Chondrocyte (in vitro differentiated cells): Measurements from ENCODE around the gene TMEM164. TPM values are rescaled to one million over a fixed set of nuclear protein-coding genes. Genes with fewer than 3 reads are reported as not detected.
"Not testable (repeated sequence)": the region's sequence is repeated elsewhere in the genome, so short reads cannot be mapped to it uniquely, and the experiment has no call there.

Source experiments
- DNase-seq: peaks from one replicate; pipeline ENCODE4 v3.0.0; 2021; ENCODE audit warnings: mixed read lengths, low spot score
- H3K27ac Mint-ChIP-seq: one replicate; pipeline ENCODE4 v1.8.0; 2021; ENCODE audit warnings: mild to moderate bottlenecking, moderate library complexity, mixed read lengths; ENCODE audit not compliant: unreplicated experiment
- H3K27me3 Mint-ChIP-seq: 2 replicates; pipeline ENCODE4 v1.8.0; 2021; ENCODE audit warnings: low read depth, mixed read lengths
- H3K36me3 Mint-ChIP-seq: 2 replicates; pipeline ENCODE4 v1.8.0; 2021; ENCODE audit warnings: low read depth, mixed read lengths
- H3K4me1 Mint-ChIP-seq: 2 replicates; pipeline ENCODE4 v1.8.0; 2021; ENCODE audit warnings: low read depth, mild to moderate bottlenecking, mixed read lengths
- H3K4me3 Mint-ChIP-seq: one replicate; pipeline ENCODE4 v1.8.0; 2021; ENCODE audit warnings: mild to moderate bottlenecking, moderate library complexity, mixed read lengths; ENCODE audit not compliant: unreplicated experiment
- H3K9me3 Mint-ChIP-seq: 2 replicates; pipeline ENCODE4 v1.8.0; 2021; ENCODE audit warnings: low read depth, mixed read lengths
- CTCF ChIP-seq: fragments of 200-600 bp; sonication (generic); IDR thresholded peaks from 2 replicates; pipeline ENCODE4 v1.5.0; 2021; ENCODE audit warnings: antibody characterized with exemption, mild to moderate bottlenecking, moderate library complexity
- total RNA-seq: library from RNA; stranded (reverse); gene quantifications from 3 replicates; pipeline ENCODE4 v1.2.1, GENCODE V29; 2021

Gene TMEM164
- total RNA-seq, 1 donor from 2014 or later, result 11.8 TPM

- H3K27me3 Mint-ChIP-seq, result peaks cover 36% of the 10 kb centered on the region
- H3K9me3 Mint-ChIP-seq, result no peaks in the 10 kb centered on the region
- no peak overlapping the region for H3K27ac Mint-ChIP-seq
- no peak for DNase-seq
- H3K36me3 Mint-ChIP-seq, result no peaks in the 10 kb centered on the region
- no peak overlapping the region for H3K4me3 Mint-ChIP-seq
- H3K4me1 Mint-ChIP-seq, result no peaks in the 10 kb centered on the region
- no peak for TF ChIP-seq CTCF
Observed at GRCh38 chrX:109964390-109964789, 38.5 kb upstream of the TMEM164 start.

- Mint-ChIP-seq H3K4me1 (no peaks in the 10 kb centered on the region), H3K27me3 (peaks cover 42% of the 10 kb centered on the region), H3K4me3 (no peak overlapping the region), H3K36me3 (no peaks in the 10 kb centered on the region), H3K9me3 (no peaks in the 10 kb centered on the region), H3K27ac (no peak overlapping the region)
- no peak for DNase-seq
- no peak for TF ChIP-seq CTCF
Observed at GRCh38 chrX:109966246-109966645, 36.7 kb upstream of the TMEM164 start.

DNA sequence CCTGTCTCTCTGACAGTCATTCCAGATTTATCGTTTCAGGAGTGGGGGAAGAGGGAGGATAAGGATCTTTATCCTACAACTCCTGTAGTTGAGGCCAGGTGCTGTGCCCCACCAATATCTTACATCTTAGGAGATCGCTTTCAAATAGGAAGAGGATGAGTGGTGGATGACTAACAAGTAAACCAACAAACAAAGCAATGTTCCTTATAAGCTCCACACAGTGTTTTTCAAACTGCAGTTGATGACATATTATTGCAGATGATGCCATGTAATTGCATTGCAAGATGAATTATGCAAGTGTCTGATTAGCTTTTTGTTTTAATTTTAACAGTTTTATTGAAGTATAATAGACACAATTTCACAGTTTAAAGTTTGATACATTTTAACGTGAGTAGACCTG, 35.8 kb upstream of the TMEM164 start:
- no peaks in the 10 kb centered on the region for H3K36me3 Mint-ChIP-seq
- TF ChIP-seq CTCF, result no peak
- H3K27me3 Mint-ChIP-seq, result peaks cover 50% of the 10 kb centered on the region
- H3K4me3 Mint-ChIP-seq, result no peak overlapping the region
- DNase-seq, result no peak
- no peaks in the 10 kb centered on the region for H3K4me1 Mint-ChIP-seq
- H3K27ac Mint-ChIP-seq, result no peak overlapping the region
- H3K9me3 Mint-ChIP-seq, result no peaks in the 10 kb centered on the region

GRCh38 chrX:109970841-109971240, 32.1 kb upstream of the TMEM164 start:
- H3K27me3 Mint-ChIP-seq, result peaks cover 36% of the 10 kb centered on the region
- not testable (repeated sequence) for H3K36me3 Mint-ChIP-seq, H3K4me1 Mint-ChIP-seq, DNase-seq, H3K9me3 Mint-ChIP-seq, H3K27ac Mint-ChIP-seq, H3K4me3 Mint-ChIP-seq

DNA sequence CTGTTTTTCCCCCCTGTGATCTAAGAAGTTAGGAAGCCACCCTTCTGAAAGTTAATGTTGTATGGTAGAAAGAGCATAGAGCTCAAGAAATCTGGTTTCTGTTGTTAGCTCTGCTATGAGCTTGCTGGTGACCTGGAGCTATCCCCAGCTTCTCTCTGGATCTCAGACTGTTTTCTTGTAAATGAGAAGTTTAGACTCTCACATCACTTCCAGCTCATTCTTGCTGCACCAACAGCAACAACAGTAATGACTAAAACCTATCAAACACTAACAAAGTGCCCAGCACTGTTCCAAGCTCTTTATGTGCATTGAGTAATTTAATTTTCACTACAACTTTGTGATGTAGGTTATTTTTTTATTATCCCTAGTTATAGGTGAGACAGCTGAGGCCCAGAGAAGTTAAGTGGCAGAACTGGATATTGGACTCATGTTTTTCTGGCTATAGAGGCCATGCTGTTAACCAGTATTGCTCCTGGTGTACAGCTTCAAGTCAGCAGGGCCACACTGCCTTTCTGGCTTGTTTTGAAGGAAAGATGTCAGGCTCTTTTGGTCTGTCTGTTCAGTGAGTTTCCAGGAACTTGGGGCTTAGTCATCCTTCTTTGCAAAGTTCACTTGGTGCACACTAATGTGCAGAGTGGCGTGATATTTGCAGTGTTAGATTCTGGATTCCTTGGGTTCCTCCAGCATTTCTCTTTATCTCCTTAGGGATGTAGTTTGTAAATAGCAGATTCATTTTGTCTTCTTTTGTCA, 27.8 kb upstream of the TMEM164 start:
- Mint-ChIP-seq H3K36me3 (no peaks in the 10 kb centered on the region), H3K4me3 (no peak overlapping the region), H3K4me1 (no peaks in the 10 kb centered on the region), H3K27ac (no peak overlapping the region), H3K9me3 (no peaks in the 10 kb centered on the region), H3K27me3 (peaks cover 39% of the 10 kb centered on the region)
- DNase-seq, result no peak
- no peak for TF ChIP-seq CTCF

DNA sequence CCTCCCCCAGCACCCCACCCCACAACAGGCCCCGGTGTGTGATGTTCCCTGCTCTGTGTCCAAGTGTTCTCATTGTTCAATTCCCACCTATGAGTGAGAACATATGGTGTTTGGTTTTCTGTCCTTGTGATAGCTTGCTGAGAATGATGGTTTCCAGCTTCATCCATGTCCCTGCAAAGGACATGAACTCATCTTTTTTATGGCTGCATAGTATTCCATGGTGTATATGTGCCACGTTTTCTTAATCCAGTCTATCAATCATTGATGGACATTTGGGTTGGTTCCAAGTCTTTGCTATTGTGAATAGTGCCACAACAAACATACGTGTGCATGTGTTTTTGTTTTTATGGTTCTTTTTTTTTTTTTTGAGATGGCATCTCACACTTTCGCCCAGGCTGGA, 17.7 kb upstream of the TMEM164 start:
- H3K27me3 Mint-ChIP-seq, result peaks cover 14% of the 10 kb centered on the region
- not testable (repeated sequence) for H3K4me3 Mint-ChIP-seq, H3K27ac Mint-ChIP-seq, DNase-seq, H3K9me3 Mint-ChIP-seq, H3K36me3 Mint-ChIP-seq, H3K4me1 Mint-ChIP-seq
